GM21526 (cell line): Measurements from ENCODE around the gene DGCR8.

Experiments
- ATAC-seq: cut with Tn5 transposase; IDR thresholded peaks from one replicate; pipeline ENCODE4 v1.9.1; 2021; ENCODE audit warnings: moderate library complexity; ENCODE audit not compliant: unreplicated experiment, low FRiP score

DGCR8 gene

GRCh38 chr22:20052309-20053259 lies 27.5 kb upstream of the DGCR8 start:
- ATAC-seq, result no peak

- no peak for ATAC-seq
Measured at GRCh38 chr22:20053407-20054033, 26.5 kb upstream of the DGCR8 start.

GRCh38 chr22:20054034-20054427 lies 26.0 kb upstream of the DGCR8 start:
- no peak for ATAC-seq

GRCh38 chr22:20054485-20054884 lies 25.6 kb upstream of the DGCR8 start:
- ATAC-seq, result no peak

GRCh38 chr22:20055144-20055543 lies 24.9 kb upstream of the DGCR8 start:
- ATAC-seq, result no peak

- ATAC-seq, result no peak
Measured at GRCh38 chr22:20055654-20056053, 24.4 kb upstream of the DGCR8 start.

GRCh38 chr22:20056161-20056560 lies 23.9 kb upstream of the DGCR8 start:
- no peak for ATAC-seq

- no peak for ATAC-seq
Measured at GRCh38 chr22:20056696-20057386, 23.2 kb upstream of the DGCR8 start.

- no peak for ATAC-seq
Measured at GRCh38 chr22:20057596-20058268, 22.3 kb upstream of the DGCR8 start.

GRCh38 chr22:20058989-20059770 lies 20.9 kb upstream of the DGCR8 start:
- ATAC-seq, result no peak

GRCh38 chr22:20060700-20061480 lies 19.2 kb upstream of the DGCR8 start:
- ATAC-seq, result no peak

GRCh38 chr22:20061481-20061861 lies 18.6 kb upstream of the DGCR8 start:
- ATAC-seq, result no peak

GRCh38 chr22:20062043-20062765 lies 17.8 kb upstream of the DGCR8 start:
- ATAC-seq, result no peak

GRCh38 chr22:20062766-20063083 lies 17.3 kb upstream of the DGCR8 start:
- ATAC-seq, result no peak

GRCh38 chr22:20063271-20064139 lies 16.5 kb upstream of the DGCR8 start:
- no peak for ATAC-seq

GRCh38 chr22:20064140-20064480 lies 15.9 kb upstream of the DGCR8 start:
- no peak for ATAC-seq

- no peak for ATAC-seq
Measured at GRCh38 chr22:20064545-20065262, 15.3 kb upstream of the DGCR8 start.
